Prostate gland (tissue), 2 donors: Measurements from ENCODE around the gene CCDC136.

Experiments
- CTCF ChIP-seq, 4 experiments: fragments of 200-600 bp in 2 of 4; fragments of 450-650 bp in 2 of 4; sonication (generic) in 2 of 4; IDR thresholded peaks; 1 replicate in 3 of 4; 2 replicates in 1 of 4; pipeline ENCODE4 v1.5.1; 2016 to 2019; ENCODE audit warnings: antibody characterized with exemption in 4 of 4, mild to moderate bottlenecking in 2 of 4, moderate library complexity in 2 of 4
- POLR2A ChIP-seq: fragments of 450-650 bp; IDR thresholded peaks from one replicate; pipeline ENCODE4 v1.6.1; 2016; ENCODE audit warnings: antibody characterized with exemption, mild to moderate bottlenecking
- POLR2AphosphoS5 ChIP-seq: sonication (generic); formaldehyde crosslinking; IDR thresholded peaks from one replicate; pipeline ENCODE4 v1.6.1; 2017; ENCODE audit warnings: antibody characterized with exemption

GRCh38 chr7:128845987-128846386, 54.2 kb downstream of the CCDC136 start:
- TF ChIP-seq POLR2A (no peak), CTCF (IDR thresholded peaks at IDR 0.05) (no peak), POLR2AphosphoS5 (no peak)
